GM12872 (cell line): ENCODE results near the gene ZDHHC18.

Experiments used
- TF ChIP-seq, protein P1 (sequence below): IDR thresholded peaks from 3 replicates; pipeline ENCODE4 v1.5.1; 2011; ENCODE audit warnings: low read depth, mild to moderate bottlenecking, low read length, moderate library complexity; ENCODE audit not compliant: insufficient read depth

ZDHHC18 gene

DNA sequence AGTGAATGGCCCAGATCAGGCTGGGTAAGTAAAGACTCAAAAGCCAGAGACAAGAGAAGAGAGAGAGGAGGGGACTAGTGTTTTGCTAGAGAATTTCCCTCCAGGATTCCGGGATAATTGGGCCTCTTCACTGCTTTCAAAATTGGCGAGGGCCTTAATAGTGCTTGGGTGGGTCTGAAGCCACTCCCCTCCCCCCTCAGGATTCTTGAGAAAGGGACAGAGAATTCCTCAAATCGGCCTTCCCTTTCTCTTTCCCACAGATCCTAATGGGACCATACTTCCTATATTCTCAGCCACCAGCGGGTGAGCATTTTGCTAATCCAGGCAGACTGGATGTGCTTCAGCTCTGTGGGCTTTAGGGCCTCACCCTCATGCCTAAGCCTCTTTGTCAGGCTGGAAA, 48.4 kb downstream of the ZDHHC18 start:
- TF ChIP-seq, protein P1, sequence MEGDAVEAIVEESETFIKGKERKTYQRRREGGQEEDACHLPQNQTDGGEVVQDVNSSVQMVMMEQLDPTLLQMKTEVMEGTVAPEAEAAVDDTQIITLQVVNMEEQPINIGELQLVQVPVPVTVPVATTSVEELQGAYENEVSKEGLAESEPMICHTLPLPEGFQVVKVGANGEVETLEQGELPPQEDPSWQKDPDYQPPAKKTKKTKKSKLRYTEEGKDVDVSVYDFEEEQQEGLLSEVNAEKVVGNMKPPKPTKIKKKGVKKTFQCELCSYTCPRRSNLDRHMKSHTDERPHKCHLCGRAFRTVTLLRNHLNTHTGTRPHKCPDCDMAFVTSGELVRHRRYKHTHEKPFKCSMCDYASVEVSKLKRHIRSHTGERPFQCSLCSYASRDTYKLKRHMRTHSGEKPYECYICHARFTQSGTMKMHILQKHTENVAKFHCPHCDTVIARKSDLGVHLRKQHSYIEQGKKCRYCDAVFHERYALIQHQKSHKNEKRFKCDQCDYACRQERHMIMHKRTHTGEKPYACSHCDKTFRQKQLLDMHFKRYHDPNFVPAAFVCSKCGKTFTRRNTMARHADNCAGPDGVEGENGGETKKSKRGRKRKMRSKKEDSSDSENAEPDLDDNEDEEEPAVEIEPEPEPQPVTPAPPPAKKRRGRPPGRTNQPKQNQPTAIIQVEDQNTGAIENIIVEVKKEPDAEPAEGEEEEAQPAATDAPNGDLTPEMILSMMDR: no peak

DNA sequence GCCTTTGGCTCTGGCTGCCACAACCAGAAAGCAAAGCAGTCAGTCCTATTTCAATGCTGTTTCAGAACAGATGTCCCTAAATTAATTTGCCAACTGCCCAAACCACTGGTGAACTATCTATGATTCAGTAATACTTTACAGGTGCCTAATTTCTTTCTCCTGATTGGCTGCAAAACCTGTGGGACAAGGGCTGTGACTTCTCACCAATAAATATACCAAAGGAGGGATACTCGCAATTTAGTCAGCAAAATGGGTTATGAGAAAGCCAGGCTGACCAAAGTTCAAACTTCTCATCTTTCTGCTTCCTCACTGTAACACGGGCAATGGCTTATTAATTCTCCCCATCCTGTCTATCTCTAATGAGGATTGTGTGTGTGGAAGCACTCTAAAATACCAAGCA, 50.8 kb downstream of the ZDHHC18 start:
- TF ChIP-seq, protein P1: no peak

DNA sequence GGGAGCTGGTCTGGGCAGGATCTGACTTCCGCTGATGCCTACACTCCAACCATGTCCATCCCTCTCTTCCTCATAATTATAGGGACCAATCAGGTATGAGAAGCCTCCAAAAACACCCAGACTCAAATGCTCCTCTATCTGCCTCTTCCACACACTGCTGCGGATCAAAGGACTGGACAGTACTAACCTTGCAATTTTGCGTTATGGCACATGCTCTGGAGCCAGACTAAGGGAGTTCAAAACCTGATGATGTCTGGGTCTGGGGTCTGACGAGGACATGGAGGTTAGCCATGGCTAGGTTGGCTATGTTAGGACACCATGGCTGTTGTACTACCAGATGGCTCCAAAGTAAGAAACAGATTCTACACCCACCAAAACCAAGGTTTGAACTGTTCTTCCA, 53.3 kb downstream of the ZDHHC18 start:
- TF ChIP-seq, protein P1: no peak

DNA sequence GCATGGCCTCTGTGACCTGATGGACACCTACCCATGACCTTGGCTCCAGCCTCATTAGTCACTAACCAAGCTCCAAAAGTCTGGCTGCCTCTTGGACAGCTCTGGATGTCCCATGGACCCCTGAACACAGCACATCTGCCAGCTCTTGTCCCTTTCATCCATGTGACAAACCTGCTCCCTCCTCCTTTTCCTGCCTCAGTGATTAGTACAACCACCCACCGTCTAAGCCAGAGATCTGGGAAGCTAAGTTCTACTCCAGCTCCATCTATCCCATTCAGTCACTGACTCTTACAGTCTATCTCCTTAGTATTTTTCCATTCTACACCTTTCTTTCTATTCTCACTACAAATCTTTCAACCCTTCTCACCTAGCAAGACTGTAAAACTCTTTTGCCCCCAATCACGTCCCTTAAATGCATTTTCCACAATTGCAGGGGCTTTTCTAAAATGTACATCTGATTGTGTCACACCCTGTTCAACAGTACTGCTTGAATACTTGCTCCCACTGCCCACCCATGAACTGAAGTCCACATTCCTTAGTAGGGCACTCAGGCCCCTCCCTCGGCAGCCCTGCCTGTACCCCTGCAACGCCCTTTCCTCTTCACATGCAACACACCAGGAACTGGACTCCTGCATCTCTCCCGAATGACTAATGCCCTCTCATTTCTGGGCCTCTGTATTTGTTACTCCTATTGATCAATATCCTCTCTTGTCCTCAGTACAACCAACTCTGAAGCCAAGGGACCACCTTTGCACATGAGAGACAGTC, 56.4 kb downstream of the ZDHHC18 start:
- TF ChIP-seq, protein P1: no peak

DNA sequence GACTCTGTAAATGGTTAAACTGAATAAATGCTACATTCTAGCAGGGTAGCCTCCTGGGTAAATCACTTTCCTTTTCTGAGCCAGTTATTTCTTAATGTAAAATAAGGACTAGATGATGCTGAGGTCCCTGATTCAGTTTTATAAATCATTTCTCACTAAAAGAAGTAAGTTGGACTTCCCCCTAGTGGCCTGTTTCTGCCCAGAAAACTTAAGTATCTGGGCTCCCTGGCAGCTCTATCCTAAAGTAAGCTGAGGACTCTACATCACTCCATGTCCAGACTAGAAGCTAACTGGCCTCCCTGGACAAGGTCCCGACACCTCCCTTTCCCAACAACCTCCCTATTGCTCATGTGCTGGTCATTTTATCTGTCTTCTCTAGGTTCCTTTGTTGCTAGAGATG, 60.6 kb downstream of the ZDHHC18 start:
- TF ChIP-seq, protein P1: peak; percentile 56

DNA sequence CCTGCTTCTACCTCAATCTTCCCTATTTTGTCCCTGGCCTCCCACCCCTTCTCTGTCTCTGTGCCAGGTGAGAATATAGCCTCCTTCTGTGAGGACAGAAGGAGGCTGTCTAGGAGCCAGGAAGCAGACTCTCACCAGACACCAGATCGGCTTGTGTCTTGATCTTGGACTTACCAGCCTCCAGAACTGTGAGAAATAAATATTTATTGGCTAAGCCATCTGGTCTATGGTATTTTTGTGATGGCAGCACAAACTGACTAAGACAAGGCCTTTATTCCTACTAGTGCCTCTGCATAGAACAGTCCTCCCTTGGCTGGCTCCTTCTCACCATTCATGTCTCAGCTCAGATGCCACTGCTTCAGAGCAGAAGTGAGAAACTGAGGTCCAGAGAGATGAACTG, 61.7 kb downstream of the ZDHHC18 start:
- TF ChIP-seq, protein P1: no peak

DNA sequence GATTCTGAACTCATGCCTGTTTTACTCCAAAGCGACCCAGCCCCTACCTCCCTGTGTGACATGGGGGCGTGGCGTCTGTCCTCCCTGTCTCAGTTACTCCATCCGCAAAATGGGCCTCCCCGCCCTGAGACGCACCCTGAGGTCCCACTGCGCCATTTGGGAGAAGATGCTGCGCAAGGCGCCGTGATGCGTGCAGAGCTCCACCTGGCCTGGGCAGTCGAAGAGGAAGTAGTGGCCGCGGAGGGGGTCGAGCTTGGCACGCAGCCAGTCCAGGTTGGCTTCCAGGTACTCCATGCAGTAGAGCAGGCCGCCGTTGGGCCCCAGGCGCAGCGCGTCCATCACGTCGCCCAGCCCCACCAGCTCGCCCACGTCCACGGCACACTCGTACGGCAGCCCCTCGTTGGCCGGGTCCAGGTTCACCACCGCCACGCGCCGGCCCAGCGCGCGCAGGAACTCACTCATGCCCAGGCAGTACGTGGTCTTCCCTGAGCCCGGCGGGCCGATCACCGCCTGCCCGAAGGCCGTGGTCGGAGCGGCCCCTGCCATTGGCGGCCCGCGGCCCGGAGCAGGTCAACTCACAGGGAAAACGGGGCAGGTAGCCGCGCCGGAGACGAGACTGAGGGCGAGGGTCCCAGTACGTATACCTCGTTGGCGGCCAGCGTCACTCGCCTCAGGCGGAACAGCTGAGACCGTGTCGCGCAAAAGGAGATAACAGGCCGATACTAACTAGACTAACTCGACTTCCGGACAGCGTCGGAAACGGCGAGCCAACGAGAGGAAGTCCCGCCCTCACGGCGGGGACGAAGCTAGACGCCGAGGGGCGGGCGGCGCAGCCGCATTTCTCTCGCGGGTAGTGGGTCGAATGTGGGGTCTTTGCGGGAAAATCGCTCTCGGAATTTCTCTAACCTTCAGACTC, 63.3 kb downstream of the ZDHHC18 start, which contains the start of gene GPN2:
TSS of gene GPN2 (minus strand) at position 733 of the 916 bp plus-strand sequence. CDS start at position 546, 187 bp downstream.
- TF ChIP-seq, protein P1: no peak
